Measurements from ENCODE around the gene EPX.
A peak's percentile ranks its signal among the peaks of the same experiment; 100 is the strongest.

Gene EPX

DNA sequence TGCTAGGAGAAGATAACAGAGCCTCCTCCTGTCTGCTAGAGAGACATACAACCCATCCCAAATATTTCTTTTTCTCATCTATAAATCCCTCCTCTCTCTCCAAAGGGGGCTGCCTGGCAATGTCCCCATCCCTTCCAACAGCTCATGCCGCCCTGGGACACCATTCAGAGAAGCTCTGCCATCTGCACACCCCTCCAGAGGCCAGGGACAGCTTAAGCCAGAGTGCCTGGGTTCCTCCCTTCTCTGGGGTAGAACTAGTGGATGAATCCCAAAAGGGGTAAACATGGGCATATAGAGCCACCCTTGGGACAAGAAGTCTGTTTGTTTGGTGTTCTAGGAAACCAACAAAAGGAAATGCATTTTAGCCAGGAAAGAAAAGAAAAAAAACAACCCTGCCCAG lies 43.3 kb downstream of the EPX start:
- H3K27ac ChIP-seq: no peak overlapping the region
- no peaks in the 10 kb centered on the region for H3K36me3 ChIP-seq
- no peak for DNase-seq
- TF ChIP-seq, protein P1, sequence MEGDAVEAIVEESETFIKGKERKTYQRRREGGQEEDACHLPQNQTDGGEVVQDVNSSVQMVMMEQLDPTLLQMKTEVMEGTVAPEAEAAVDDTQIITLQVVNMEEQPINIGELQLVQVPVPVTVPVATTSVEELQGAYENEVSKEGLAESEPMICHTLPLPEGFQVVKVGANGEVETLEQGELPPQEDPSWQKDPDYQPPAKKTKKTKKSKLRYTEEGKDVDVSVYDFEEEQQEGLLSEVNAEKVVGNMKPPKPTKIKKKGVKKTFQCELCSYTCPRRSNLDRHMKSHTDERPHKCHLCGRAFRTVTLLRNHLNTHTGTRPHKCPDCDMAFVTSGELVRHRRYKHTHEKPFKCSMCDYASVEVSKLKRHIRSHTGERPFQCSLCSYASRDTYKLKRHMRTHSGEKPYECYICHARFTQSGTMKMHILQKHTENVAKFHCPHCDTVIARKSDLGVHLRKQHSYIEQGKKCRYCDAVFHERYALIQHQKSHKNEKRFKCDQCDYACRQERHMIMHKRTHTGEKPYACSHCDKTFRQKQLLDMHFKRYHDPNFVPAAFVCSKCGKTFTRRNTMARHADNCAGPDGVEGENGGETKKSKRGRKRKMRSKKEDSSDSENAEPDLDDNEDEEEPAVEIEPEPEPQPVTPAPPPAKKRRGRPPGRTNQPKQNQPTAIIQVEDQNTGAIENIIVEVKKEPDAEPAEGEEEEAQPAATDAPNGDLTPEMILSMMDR (IDR thresholded peaks at IDR 0.05; ENCODE audit: low read depth, low read length): no peak
- no peak overlapping the region for H3K4me3 ChIP-seq (ENCODE audit: low read depth, low read length)
- H3K27me3 ChIP-seq (ENCODE audit: insufficient read depth, low read depth, severe bottlenecking): no peaks in the 10 kb centered on the region
- no peaks in the 10 kb centered on the region for H3K9me3 ChIP-seq (ENCODE audit: severe bottlenecking)

DNA sequence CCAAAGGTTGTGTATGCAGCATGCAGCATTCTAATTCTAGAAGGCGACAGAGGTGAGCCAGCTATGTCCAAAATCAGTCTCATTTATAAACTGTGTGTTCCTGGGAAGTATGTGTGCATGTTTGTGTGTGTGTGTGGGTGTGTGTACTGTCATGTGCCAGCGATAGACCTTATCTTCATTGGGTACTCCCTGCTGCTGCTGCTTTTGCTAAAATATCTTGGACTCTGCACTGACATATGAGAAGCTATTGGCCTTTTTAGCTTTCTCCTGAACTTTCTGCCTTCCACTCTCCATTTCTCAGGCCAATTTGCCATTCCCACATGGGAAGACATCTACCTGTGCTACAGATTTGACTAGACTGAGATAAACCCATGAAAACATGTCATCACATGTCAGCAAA lies 43.9 kb downstream of the EPX start:
- TF ChIP-seq, protein P1 (IDR thresholded peaks at IDR 0.05; ENCODE audit: low read depth, low read length): no peak
- no peaks in the 10 kb centered on the region for H3K9me3 ChIP-seq (ENCODE audit: severe bottlenecking)
- H3K4me3 ChIP-seq (ENCODE audit: low read depth, low read length): no peak overlapping the region
- DNase-seq: no peak
- H3K27ac ChIP-seq: no peak overlapping the region
- H3K36me3 ChIP-seq: no peaks in the 10 kb centered on the region
- H3K27me3 ChIP-seq (ENCODE audit: insufficient read depth, low read depth, severe bottlenecking): no peaks in the 10 kb centered on the region

DNA sequence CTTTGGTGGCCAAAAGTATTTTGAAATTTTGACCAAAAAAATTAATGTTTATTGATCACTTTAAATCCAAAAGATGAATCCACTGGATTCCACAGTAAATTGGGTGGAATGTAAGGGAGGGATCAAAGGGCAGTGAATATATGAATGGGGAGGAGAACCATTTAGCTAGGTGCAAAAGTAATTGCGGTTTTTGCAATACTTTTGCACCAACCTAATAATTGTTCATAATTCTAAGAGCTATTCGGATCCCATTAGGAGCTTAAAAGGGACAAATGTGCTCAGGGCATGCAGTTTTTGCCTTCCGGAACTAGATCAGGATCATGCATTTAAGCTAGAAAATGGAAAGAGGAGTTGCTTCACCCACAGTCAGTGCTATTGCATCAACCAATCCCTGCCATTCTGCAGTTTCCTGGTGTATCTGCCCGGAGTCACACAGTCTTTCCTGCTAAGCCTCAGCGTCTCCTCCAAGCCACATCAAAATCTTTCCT lies 45.7 kb downstream of the EPX start, which contains the start of gene LPO:
LPO (plus strand) TSS at position 438 of the 488 bp plus-strand sequence. CDS start 4,396 bp downstream, outside the sequence.
- Histone ChIP-seq H3K9me3 (ENCODE audit: severe bottlenecking) (no peaks in the 10 kb centered on the region), H3K27ac (no peak within 1 kb of the TSS), H3K4me3 (ENCODE audit: low read depth, low read length) (no peak within 1 kb of the TSS), H3K27me3 (ENCODE audit: insufficient read depth, low read depth, severe bottlenecking) (no peaks in the 10 kb centered on the region), H3K36me3 (no peaks in the 10 kb centered on the region)
- TF ChIP-seq, protein P1 (IDR thresholded peaks at IDR 0.05; ENCODE audit: low read depth, low read length): no peak
- DNase-seq: no peak

DNA sequence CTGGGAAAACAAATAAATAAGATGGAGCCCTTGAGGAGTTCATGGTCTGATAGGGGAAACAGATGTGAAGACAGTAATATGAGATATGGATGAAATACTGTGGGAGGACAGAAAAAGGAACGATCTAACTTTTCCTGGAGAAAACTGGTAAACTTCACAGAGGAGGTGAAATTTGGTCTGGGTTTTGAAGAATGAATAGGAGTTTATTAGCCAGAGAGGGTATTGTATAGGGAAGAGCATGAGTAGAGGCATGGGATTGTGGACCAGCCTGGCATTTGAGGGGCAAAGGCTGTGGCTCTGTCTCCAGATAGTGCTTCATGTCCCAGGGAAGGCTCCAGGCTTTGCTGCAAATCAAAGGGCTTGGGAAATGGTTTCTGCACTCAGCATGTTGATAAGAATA lies 47.5 kb downstream of the EPX start:
- H3K36me3 ChIP-seq: no peaks in the 10 kb centered on the region
- H3K27me3 ChIP-seq (ENCODE audit: insufficient read depth, low read depth, severe bottlenecking): no peaks in the 10 kb centered on the region
- H3K27ac ChIP-seq: no peak overlapping the region
- no peak for DNase-seq
- no peaks in the 10 kb centered on the region for H3K9me3 ChIP-seq (ENCODE audit: severe bottlenecking)
- H3K4me3 ChIP-seq (ENCODE audit: low read depth, low read length): no peak overlapping the region
- TF ChIP-seq, protein P1 (IDR thresholded peaks at IDR 0.05; ENCODE audit: low read depth, low read length): no peak

DNA sequence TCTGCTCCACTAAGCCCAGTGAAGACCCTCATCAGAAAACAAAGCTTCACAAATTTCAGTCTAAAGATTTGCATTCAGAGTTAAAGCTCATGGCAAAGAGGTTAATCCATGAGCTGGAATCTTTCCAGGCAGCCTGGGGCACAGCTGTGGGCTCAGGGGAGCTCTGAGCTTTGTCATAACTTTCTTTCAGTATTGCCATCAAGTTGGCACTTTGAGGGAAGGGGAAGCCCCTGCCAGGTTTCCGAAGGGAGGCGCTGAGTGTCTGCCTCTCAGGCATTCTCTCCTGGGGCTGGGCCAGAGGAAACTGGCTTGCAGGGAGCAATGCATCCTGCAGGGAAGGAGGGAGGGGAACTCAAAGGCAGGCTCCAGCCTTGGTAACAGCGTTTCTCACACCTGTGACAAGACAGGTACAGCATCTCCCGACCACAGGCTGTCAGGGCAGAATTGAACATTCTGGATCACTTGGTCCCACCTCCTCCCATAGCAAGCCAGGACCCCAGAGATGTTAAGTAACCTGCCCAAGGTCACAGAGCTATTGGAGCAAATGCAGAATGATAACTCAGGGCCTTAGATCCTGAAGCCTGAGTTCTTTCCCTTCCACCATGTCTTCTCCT lies 49.8 kb downstream of the EPX start:
- Histone ChIP-seq H3K27me3 (ENCODE audit: insufficient read depth, low read depth, severe bottlenecking) (no peaks in the 10 kb centered on the region), H3K4me3 (ENCODE audit: low read depth, low read length) (no peak overlapping the region), H3K36me3 (no peaks in the 10 kb centered on the region), H3K27ac (no peak overlapping the region), H3K9me3 (ENCODE audit: severe bottlenecking) (no peaks in the 10 kb centered on the region)
- TF ChIP-seq, protein P1 (IDR thresholded peaks at IDR 0.05; ENCODE audit: low read depth, low read length): no peak
- DNase-seq: no peak

DNA sequence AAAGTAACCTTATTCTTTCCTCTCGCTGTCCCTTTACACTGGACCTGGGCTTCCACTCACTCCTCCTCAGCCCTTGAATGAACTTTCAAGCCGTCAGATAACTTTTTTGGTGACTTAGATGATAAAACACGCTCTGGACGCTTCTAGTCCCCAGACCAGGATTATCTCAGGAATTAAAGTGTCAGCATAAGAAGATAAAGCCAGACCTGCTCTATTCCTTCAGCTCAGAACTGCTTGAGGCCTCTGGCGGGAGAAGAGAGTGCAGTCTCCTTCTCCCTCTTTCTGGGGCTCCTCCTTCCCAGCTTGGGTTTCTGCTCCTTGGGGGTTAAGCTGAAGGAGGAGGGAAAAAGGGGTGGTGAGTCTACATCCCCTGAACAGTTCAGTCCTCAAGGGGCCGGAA lies 52.4 kb downstream of the EPX start:
- TF ChIP-seq, protein P1 (IDR thresholded peaks at IDR 0.05; ENCODE audit: low read depth, low read length): no peak
- Histone ChIP-seq H3K27me3 (ENCODE audit: insufficient read depth, low read depth, severe bottlenecking) (no peaks in the 10 kb centered on the region), H3K27ac (peak overlapping the region; percentile 63), H3K36me3 (no peaks in the 10 kb centered on the region), H3K4me3 (ENCODE audit: low read depth, low read length) (no peak overlapping the region), H3K9me3 (ENCODE audit: severe bottlenecking) (no peaks in the 10 kb centered on the region)
- DNase-seq: peak; percentile 73
